Measurements from ENCODE around the gene NCBP2.

The NCBP2 gene

GRCh38 chr3:196942226-196942914 is at the start of gene NCBP2:
NCBP2 (minus strand) TSS chr3:196942528; CDS start chr3:196942503, 25 bp downstream.
- peak; percentile 100 for DNase-seq

- no peak for DNase-seq
Observed at GRCh38 chr3:196991581-196992460, 49.5 kb upstream of the NCBP2 start.

GRCh38 chr3:196990601-196991007 is 48.3 kb upstream of the NCBP2 start:
- no peak for DNase-seq

- DNase-seq: peak in 1 of 2 experiments; percentile 40
Observed at GRCh38 chr3:196989721-196990262, 47.5 kb upstream of the NCBP2 start.

- DNase-seq: peak in 1 of 2 experiments; percentile 20
Observed at GRCh38 chr3:196988241-196989029, 46.1 kb upstream of the NCBP2 start.

- no peak for DNase-seq
Observed at GRCh38 chr3:196987022-196987421, 44.7 kb upstream of the NCBP2 start.

- DNase-seq: no peak
Observed at GRCh38 chr3:196985954-196986885, 43.9 kb upstream of the NCBP2 start.

- DNase-seq: no peak
Observed at GRCh38 chr3:196985298-196985697, 43.0 kb upstream of the NCBP2 start.

- DNase-seq: no peak
Observed at GRCh38 chr3:196983186-196983585, 40.9 kb upstream of the NCBP2 start.

GRCh38 chr3:196981657-196982056 is 39.3 kb upstream of the NCBP2 start:
- DNase-seq: no peak

GRCh38 chr3:196979545-196979944 is 37.2 kb upstream of the NCBP2 start:
- DNase-seq: no peak

GRCh38 chr3:196976941-196977340 is 34.6 kb upstream of the NCBP2 start:
- no peak for DNase-seq

GRCh38 chr3:196975349-196975748 is 33.0 kb upstream of the NCBP2 start:
- no peak for DNase-seq

GRCh38 chr3:196974661-196975060 is 32.3 kb upstream of the NCBP2 start:
- no peak for DNase-seq

GRCh38 chr3:196971094-196971698 is 28.9 kb upstream of the NCBP2 start:
- no peak for DNase-seq

- no peak for DNase-seq
Observed at GRCh38 chr3:196970547-196971093, 28.3 kb upstream of the NCBP2 start.

- DNase-seq: peak; percentile 70 to 72
Observed at GRCh38 chr3:196969660-196970546, 27.6 kb upstream of the NCBP2 start.

- peak; percentile 41 for DNase-seq
Observed at GRCh38 chr3:196969134-196969659, 26.9 kb upstream of the NCBP2 start.
